Muscle of leg (tissue), 11 donors: Measurements from ENCODE around the gene RABGAP1. TPM values are rescaled to one million over a fixed set of nuclear protein-coding genes. Genes with fewer than 3 reads are reported as not detected.
A peak's percentile ranks its signal among the peaks of the same experiment; 100 is the strongest.

ENCODE experiments used
- DNase-seq: peaks from one replicate; pipeline ENCODE4 v3.0.0; 2013
- H3K27ac ChIP-seq: one replicate; pipeline ENCODE4 v1.5.1; 2013; ENCODE audit warnings: mild to moderate bottlenecking, low read length, control low read depth
- H3K27me3 ChIP-seq: one replicate; pipeline ENCODE4 v1.6.1; 2013; ENCODE audit warnings: low read length; ENCODE audit not compliant: control insufficient read depth, insufficient read depth
- H3K36me3 ChIP-seq: one replicate; pipeline ENCODE4 v1.6.1; 2013; ENCODE audit warnings: low read length; ENCODE audit not compliant: control insufficient read depth, insufficient read depth
- H3K4me1 ChIP-seq: one replicate; pipeline ENCODE4 v1.6.1; 2013; ENCODE audit warnings: low read length; ENCODE audit not compliant: control insufficient read depth, insufficient read depth
- H3K4me3 ChIP-seq: one replicate; pipeline ENCODE4 v1.5.1; 2013; ENCODE audit warnings: low read length, control low read depth
- H3K9me3 ChIP-seq: replicated peaks from 2 replicates; pipeline ENCODE4 v1.6.1; 2013; ENCODE audit warnings: low read depth, low read length; ENCODE audit not compliant: control insufficient read depth
- WGBS: methylation state at CpG from one replicate; pipeline ENCODE4 v1.1.5; 2013; ENCODE audit warnings: missing lambda C conversion rate; ENCODE audit not compliant: insufficient coverage; 5-methylcytosine and 5-hydroxymethylcytosine counted together
- polyA plus RNA-seq, 8 donors: library from polyadenylated mRNA; unstranded; fragments of 120-200 nt; gene quantifications; one replicate each; pipeline versions ENCODE4 v1.2.1 to v1.2.3, GENCODE V29; 2013; ENCODE audit warnings: inconsistent platforms in 1 of 8, low replicate concordance in 1 of 8; ENCODE audit not compliant: insufficient read length in 8 of 8, insufficient read depth in 1 of 8
- total RNA-seq: library from RNA; stranded (reverse); fragments of 120-200 nt; gene quantifications from one replicate; pipeline ENCODE4 v1.2.4, GENCODE V29; 2013

The RABGAP1 gene
- total and polyA plus RNA-seq, 9 donors = 29.6 to 40.5 (median 30.9) TPM

GRCh38 chr9:123028973-123029372 is 88.2 kb downstream of the RABGAP1 start:
- 100% methylated on average over 2 of the region's 3 CpGs for WGBS
- H3K4me1 ChIP-seq = peaks cover 4% of the 10 kb centered on the region
- H3K36me3 ChIP-seq = peaks cover 3% of the 10 kb centered on the region

GRCh38 chr9:123031963-123032362 is 91.1 kb downstream of the RABGAP1 start:
- DNase-seq = no peak
- H3K36me3 ChIP-seq = peaks cover 9% of the 10 kb centered on the region
- no peaks in the 10 kb centered on the region for H3K27me3 ChIP-seq
- no peaks in the 10 kb centered on the region for H3K9me3 ChIP-seq
- peaks cover 6% of the 10 kb centered on the region for H3K4me1 ChIP-seq
- no peak overlapping the region for H3K27ac ChIP-seq
- WGBS = no CpG with 5 or more reads among the region's 1 CpG
- no peak overlapping the region for H3K4me3 ChIP-seq

More at GRCh38 chr9:123028973-123029372, 88.2 kb downstream of the RABGAP1 start:
- no peak overlapping the region for H3K4me3 ChIP-seq
- no peaks in the 10 kb centered on the region for H3K9me3 ChIP-seq
- DNase-seq = no peak
- H3K27me3 ChIP-seq = no peaks in the 10 kb centered on the region
- no peak overlapping the region for H3K27ac ChIP-seq

GRCh38 chr9:123033352-123033751 is 92.5 kb downstream of the RABGAP1 start, which contains the start of gene GPR21:
TSS of gene GPR21 (plus strand) at chr9:123033667. CDS start at chr9:123034567, 900 bp downstream.
- peak within 1 kb of the TSS; percentile 60 for H3K27ac ChIP-seq
- whole genome bisulfite sequencing = 36% methylated on average over 4 of the region's 7 CpGs
- no peaks in the 10 kb centered on the region for H3K9me3 ChIP-seq
- peaks cover 9% of the 10 kb centered on the region for H3K36me3 ChIP-seq
- peaks cover 6% of the 10 kb centered on the region for H3K4me1 ChIP-seq
- no peak for DNase-seq
- H3K27me3 ChIP-seq = no peaks in the 10 kb centered on the region
- peak within 1 kb of the TSS; percentile 22 for H3K4me3 ChIP-seq

GRCh38 chr9:123033864-123034601 is 93.2 kb downstream of the RABGAP1 start:
- Histone ChIP-seq H3K4me1 (peaks cover 6% of the 10 kb centered on the region), H3K27me3 (no peaks in the 10 kb centered on the region), H3K36me3 (peaks cover 9% of the 10 kb centered on the region), H3K27ac (peak overlapping the region; percentile 53), H3K4me3 (peak overlapping the region; percentile 22), H3K9me3 (no peaks in the 10 kb centered on the region)
- 29% methylated on average over 2 of the region's 8 CpGs for WGBS
- DNase-seq = peak; percentile 59

GRCh38 chr9:123034881-123035510 is 94.2 kb downstream of the RABGAP1 start:
- Histone ChIP-seq H3K36me3 (peaks cover 6% of the 10 kb centered on the region), H3K4me1 (peaks cover 6% of the 10 kb centered on the region), H3K27me3 (no peaks in the 10 kb centered on the region), H3K9me3 (no peaks in the 10 kb centered on the region), H3K4me3 (peak overlapping the region; percentile 22), H3K27ac (peak overlapping the region; percentile 17)
- no peak for DNase-seq
- 85% methylated on average over 6 of the region's 13 CpGs for WGBS

GRCh38 chr9:123035791-123036190 is 95.0 kb downstream of the RABGAP1 start:
- H3K27me3 ChIP-seq = no peaks in the 10 kb centered on the region
- DNase-seq = peak; percentile 47
- no CpG with 5 or more reads among the region's 2 CpGs for WGBS
- no peak overlapping the region for H3K27ac ChIP-seq
- peaks cover 6% of the 10 kb centered on the region for H3K4me1 ChIP-seq
- peaks cover 6% of the 10 kb centered on the region for H3K36me3 ChIP-seq
- no peak overlapping the region for H3K4me3 ChIP-seq
- H3K9me3 ChIP-seq = no peaks in the 10 kb centered on the region

GRCh38 chr9:123036893-123037545 is 96.2 kb downstream of the RABGAP1 start:
- peak; percentile 66 for DNase-seq
- WGBS = 40% methylated on average over 2 of the region's 3 CpGs
- Histone ChIP-seq H3K27ac (peak overlapping the region; percentile 52), H3K27me3 (no peaks in the 10 kb centered on the region), H3K9me3 (no peaks in the 10 kb centered on the region), H3K4me3 (no peak overlapping the region), H3K36me3 (peaks cover 6% of the 10 kb centered on the region), H3K4me1 (peaks cover 6% of the 10 kb centered on the region)

GRCh38 chr9:123039617-123040219 is 98.9 kb downstream of the RABGAP1 start:
- no peak overlapping the region for H3K27ac ChIP-seq
- WGBS = 100% methylated on average over 1 of the region's 1 CpG
- peaks cover under 1% of the 10 kb centered on the region for H3K4me1 ChIP-seq

GRCh38 chr9:123040801-123041200 is 100.0 kb downstream of the RABGAP1 start:
- Histone ChIP-seq H3K27me3 (no peaks in the 10 kb centered on the region), H3K9me3 (peaks cover 2% of the 10 kb centered on the region), H3K4me1 (no peaks in the 10 kb centered on the region), H3K36me3 (peaks cover 2% of the 10 kb centered on the region), H3K4me3 (no peak overlapping the region), H3K27ac (no peak overlapping the region)
- WGBS = no CpG with 5 or more reads among the region's 1 CpG
- no peak for DNase-seq

More at GRCh38 chr9:123039617-123040219, 98.9 kb downstream of the RABGAP1 start:
- no peaks in the 10 kb centered on the region for H3K27me3 ChIP-seq
- no peak for DNase-seq
- peaks cover 7% of the 10 kb centered on the region for H3K36me3 ChIP-seq
- H3K9me3 ChIP-seq = peaks cover 2% of the 10 kb centered on the region
- H3K4me3 ChIP-seq = no peak overlapping the region

- Histone ChIP-seq H3K36me3 (peaks cover 2% of the 10 kb centered on the region), H3K4me3 (no peak overlapping the region), H3K4me1 (no peaks in the 10 kb centered on the region), H3K27ac (no peak overlapping the region), H3K27me3 (no peaks in the 10 kb centered on the region), H3K9me3 (peaks cover 2% of the 10 kb centered on the region)
- no CpG with 5 or more reads among the region's 2 CpGs for WGBS
- no peak for DNase-seq
Measured at GRCh38 chr9:123041489-123041888, 100.7 kb downstream of the RABGAP1 start.
